HEK293 (cell line): Measurements from ENCODE around the gene CCDC27.

ENCODE experiments used
- CTCF ChIA-PET: fragments of 350-600 bp; formaldehyde crosslinking; extraction: SDS; loops from one replicate; lab custom pipeline; 2021; ENCODE audit warnings: antibody characterized with exemption; lab: Yijun Ruan, JAX
- POLR2A ChIA-PET: fragments of 300-600 bp; formaldehyde crosslinking; extraction: SDS; loops from one replicate; lab custom pipeline; 2020; ENCODE audit warnings: antibody characterized with exemption, inconsistent platforms; lab: Yijun Ruan, JAX
- H3K27ac ChIP-seq: fragments of 200-500 bp; sonication (Bioruptor generic); 2 replicates; pipeline ENCODE4 v1.5.1; 2014; ENCODE audit warnings: low read depth, low read length, control low read depth, inconsistent platforms; ENCODE audit errors: extremely low read depth
- H3K36me3 ChIP-seq, 2 experiments: fragments of 200-500 bp in 1 of 2; sonication (Bioruptor generic) in 1 of 2; 1 replicate in 1 of 2; 2 replicates in 1 of 2; pipeline ENCODE4 v1.5.1; 2014 to 2017; ENCODE audit warnings: inconsistent platforms in 2 of 2, low read length in 2 of 2; ENCODE audit not compliant: control insufficient read depth in 2 of 2, insufficient read depth in 1 of 2
- H3K4me1 ChIP-seq: fragments of 200-500 bp; sonication (Bioruptor generic); 2 replicates; pipeline ENCODE4 v1.5.1; 2014; ENCODE audit warnings: mild to moderate bottlenecking, low read length, inconsistent platforms; ENCODE audit not compliant: control insufficient read depth, insufficient read depth
- H3K4me3 ChIP-seq: 2 replicates; pipeline ENCODE4 v1.5.1; 2011; ENCODE audit warnings: low read depth, mild to moderate bottlenecking, control low read depth, low read length, moderate library complexity
- H3K9me3 ChIP-seq: fragments of 200-500 bp; sonication (Bioruptor generic); 2 replicates; pipeline ENCODE4 v1.5.1; 2014; ENCODE audit warnings: low read depth, low read length, inconsistent platforms; ENCODE audit not compliant: control insufficient read depth, insufficient read depth
- AEBP2 ChIP-seq: fragments of 450-650 bp; formaldehyde crosslinking; IDR thresholded peaks from 2 replicates; pipeline ENCODE4 v1.5.1; 2016; ENCODE audit warnings: missing biosample characterization, missing genetic modification characterization, borderline replicate concordance
- CTCF ChIP-seq: fragments of 450-650 bp; formaldehyde crosslinking; IDR thresholded peaks from 2 replicates; pipeline ENCODE4 v1.5.1; 2016; ENCODE audit warnings: missing biosample characterization, missing genetic modification characterization
- HIC1 ChIP-seq: fragments of 450-650 bp; formaldehyde crosslinking; IDR thresholded peaks from 2 replicates; pipeline ENCODE4 v1.5.1; 2016; ENCODE audit warnings: missing biosample characterization, missing genetic modification characterization
- OVOL3 ChIP-seq: fragments of 450-650 bp; formaldehyde crosslinking; IDR thresholded peaks from 2 replicates; pipeline ENCODE4 v1.5.1; 2016; ENCODE audit warnings: missing biosample characterization, missing genetic modification characterization
- PBX3 ChIP-seq: sonication (generic); formaldehyde crosslinking; IDR thresholded peaks from 2 replicates; pipeline ENCODE4 v1.8.1; 2022; ENCODE audit warnings: mild to moderate bottlenecking, moderate library complexity, missing genetic modification reagents
- REST ChIP-seq: fragments of 450-650 bp; formaldehyde crosslinking; IDR thresholded peaks from 2 replicates; pipeline ENCODE4 v1.5.1; 2016; ENCODE audit warnings: missing biosample characterization, missing genetic modification characterization
- SP7 ChIP-seq: fragments of 450-650 bp; formaldehyde crosslinking; IDR thresholded peaks from 2 replicates; pipeline ENCODE4 v1.5.1; 2016; ENCODE audit warnings: missing biosample characterization, missing genetic modification characterization
- ZBTB1 ChIP-seq: fragments of 450-650 bp; formaldehyde crosslinking; IDR thresholded peaks from 2 replicates; pipeline ENCODE4 v1.5.1; 2016; ENCODE audit warnings: missing biosample characterization, missing genetic modification characterization
- ZNF121 ChIP-seq: fragments of 450-650 bp; formaldehyde crosslinking; IDR thresholded peaks from 2 replicates; pipeline ENCODE4 v1.5.1; 2016; ENCODE audit warnings: missing biosample characterization, missing genetic modification characterization
- ZNF2 ChIP-seq: fragments of 450-650 bp; formaldehyde crosslinking; IDR thresholded peaks from 2 replicates; pipeline ENCODE4 v1.5.1; 2016; ENCODE audit warnings: missing biosample characterization, missing genetic modification characterization
- ZNF214 ChIP-seq: fragments of 450-650 bp; formaldehyde crosslinking; IDR thresholded peaks from 2 replicates; pipeline ENCODE4 v1.5.1; 2017; ENCODE audit warnings: missing biosample characterization, mild to moderate bottlenecking, missing genetic modification characterization, borderline replicate concordance
- ZNF280D ChIP-seq: fragments of 450-650 bp; formaldehyde crosslinking; IDR thresholded peaks from 2 replicates; pipeline ENCODE4 v1.5.1; 2016; ENCODE audit warnings: missing biosample characterization, missing genetic modification characterization
- ZNF530 ChIP-seq: fragments of 450-650 bp; formaldehyde crosslinking; IDR thresholded peaks from 2 replicates; pipeline ENCODE4 v1.5.1; 2016; ENCODE audit warnings: low read depth, missing biosample characterization, missing genetic modification characterization
- ZNF624 ChIP-seq: fragments of 450-650 bp; formaldehyde crosslinking; IDR thresholded peaks from 2 replicates; pipeline ENCODE4 v1.5.1; 2017; ENCODE audit warnings: missing biosample characterization, missing genetic modification characterization
- ZNF776 ChIP-seq: fragments of 450-650 bp; formaldehyde crosslinking; IDR thresholded peaks from 2 replicates; pipeline ENCODE4 v1.5.0; 2017; ENCODE audit warnings: missing biosample characterization, missing genetic modification characterization, borderline replicate concordance
- ZSCAN18 ChIP-seq: fragments of 450-650 bp; formaldehyde crosslinking; IDR thresholded peaks from 2 replicates; pipeline ENCODE4 v1.5.1; 2016; ENCODE audit warnings: missing biosample characterization, missing genetic modification characterization

CCDC27 gene

GRCh38 chr1:3710251-3710650 is 42.0 kb upstream of the CCDC27 start:
- no peaks in the 10 kb centered on the region for H3K9me3 ChIP-seq
- peaks cover 0 to 39% of the 10 kb centered on the region in 2 experiments; a peak in 1 of 3 replicates for H3K36me3 ChIP-seq
- no peak overlapping the region for H3K4me3 ChIP-seq
- POLR2A ChIA-PET, result no interaction called here
- CTCF ChIA-PET, result interaction anchor here (0.6 to 2.0 kb wide), 3 partner anchors 14 to 32 kb away, joined by 3 to 11 read pairs (median 3); no protein-coding TSS in a partner anchor
- no peak overlapping the region for H3K27ac ChIP-seq
- TF ChIP-seq PBX3 (no peak), CTCF (no peak), ZNF624 (no peak), OVOL3 (no peak), AEBP2 (tag by site-specific recombination) (no peak), HIC1 (no peak), ZNF280D (tag by site-specific recombination) (no peak), ZNF214 (tag by site-specific recombination) (no peak), ZNF530 (tag by site-specific recombination) (no peak)
- TF ChIP-seq, all 188 proteins: peak for 0
- H3K4me1 ChIP-seq, result no peaks in the 10 kb centered on the region

- Histone ChIP-seq H3K4me1 (no peaks in the 10 kb centered on the region), H3K27ac (no peak overlapping the region), H3K9me3 (no peaks in the 10 kb centered on the region), H3K4me3 (no peak overlapping the region), H3K36me3 (peaks cover 0 to 39% of the 10 kb centered on the region in 2 experiments; a peak in 1 of 3 replicates)
- no peak for TF ChIP-seq OVOL3
- peak; percentile 22; the same call in 1 of the 2 replicates for TF ChIP-seq REST (tag by site-specific recombination)
- TF ChIP-seq ZSCAN18 (tag by site-specific recombination), result no peak
- no peak for TF ChIP-seq ZNF121 (tag by site-specific recombination)
- no peak for TF ChIP-seq ZNF2 (tag by site-specific recombination)
- no peak for TF ChIP-seq ZBTB1 (tag by site-specific recombination)
- TF ChIP-seq ZNF776 (tag by site-specific recombination), result no peak
- TF ChIP-seq SP7 (tag by site-specific recombination), result no peak
- POLR2A ChIA-PET, result no interaction called here
- CTCF ChIA-PET, result interaction anchor here (2.0 kb wide), 1 partner anchor 13 kb away, joined by 11 read pairs; no protein-coding TSS in a partner anchor
Observed at GRCh38 chr1:3711381-3711779, 40.9 kb upstream of the CCDC27 start.
